ENCODE results near the gene TPST2. TPM values are rescaled to one million over a fixed set of nuclear protein-coding genes. Genes with fewer than 3 reads are reported as not detected.
A peak's percentile ranks its signal among the peaks of the same experiment; 100 is the strongest.

The TPST2 gene
- total RNA-seq, 2 experiments from 2014 or later, result 54.8 to 58.5 TPM

Small RNA genes lying within 50 kb of the gene (microRNA-seq; reads per million reads assigned to microRNA genes)
- gene MIR548J, result 34.4 reads per million, percentile 39 among the genes with 10 or more reads in this experiment

Other genes starting within 250 kb of the TPST2 start
- gene ASPHD2, start 160.9 kb downstream of the TPST2 start, total RNA-seq, result 1 to 10 TPM; 9.0 to 9.3 TPM
- gene HPS4, start 106.3 kb downstream of the TPST2 start, total RNA-seq, result 10 to 100 TPM; 42.6 to 48.2 TPM
- gene SRRD, start 106.3 kb downstream of the TPST2 start, total RNA-seq, result 10 to 100 TPM; 18.9 to 19.2 TPM
- gene TFIP11, start 77.7 kb downstream of the TPST2 start, total RNA-seq, result 10 to 100 TPM; 64.6 to 67.9 TPM
- not detected for gene CRYBB1, start 27.9 kb upstream of the TPST2 start, total RNA-seq
- not detected for gene CRYBA4, start 31.8 kb upstream of the TPST2 start, total RNA-seq
- gene MIAT, start 67.5 kb upstream of the TPST2 start, total RNA-seq, result 100 to 1,000 TPM; 190 to 229 TPM

Data from activated naive CD8-positive, alpha-beta T cell treated with anti-CD3 and anti-CD28 coated beads, Interleukin-2, amount 10 ng/mL, durations not matched to agents 7 days and 5 days (primary cell).